ENCODE results near the gene FHL3. TPM values are rescaled to one million over a fixed set of nuclear protein-coding genes. Genes with fewer than 3 reads are reported as not detected.
"Not testable (repeated sequence)": the region's sequence is repeated elsewhere in the genome, so short reads cannot be mapped to it uniquely, and the experiment has no call there.

FHL3 gene
- total RNA-seq, 1 donor: 8.3 TPM

GRCh38 chr1:38041936-38042834 lies 36.9 kb upstream of the FHL3 start:
- Histone ChIP-seq H3K4me3 (ENCODE audit: low read length) (no peak overlapping the region), H3K9me3 (ENCODE audit: low read depth, low read length) (no peaks in the 10 kb centered on the region), H3K4me1 (ENCODE audit: insufficient read depth, low read length) (peaks cover 17% of the 10 kb centered on the region), H3K27me3 (ENCODE audit: insufficient read depth, low read length) (peaks cover 45% of the 10 kb centered on the region)

- Histone ChIP-seq H3K27me3 (ENCODE audit: insufficient read depth, low read length) (peaks cover 38% of the 10 kb centered on the region), H3K4me3 (ENCODE audit: low read length) (no peak overlapping the region), H3K9me3 (ENCODE audit: low read depth, low read length) (no peaks in the 10 kb centered on the region), H3K4me1 (ENCODE audit: insufficient read depth, low read length) (peaks cover 6% of the 10 kb centered on the region)
These were observed 34.2 kb upstream of the FHL3 start for GRCh38 chr1:38039331-38040088.

DNA sequence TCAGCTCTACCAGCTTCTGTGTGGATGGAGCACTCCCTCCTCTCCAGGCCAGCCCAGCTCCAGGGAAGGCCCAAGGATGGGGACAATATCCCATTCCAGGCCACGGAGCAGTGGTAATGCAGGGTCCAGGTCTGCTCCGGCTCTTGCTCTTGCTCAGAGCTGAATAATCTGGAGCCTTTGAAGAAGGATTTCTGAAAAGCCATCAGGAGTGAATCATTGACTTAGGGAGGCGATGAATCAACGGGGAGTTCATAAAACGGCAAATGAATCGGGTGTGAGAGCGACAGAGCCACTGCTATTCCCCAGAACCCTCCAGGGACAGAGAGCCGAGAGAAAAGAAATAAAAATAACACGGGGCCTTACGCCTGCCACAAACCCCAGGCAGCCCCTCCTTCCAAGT lies 33.5 kb upstream of the FHL3 start:
- H3K27me3 ChIP-seq (ENCODE audit: insufficient read depth, low read length): peaks cover 31% of the 10 kb centered on the region

GRCh38 chr1:38037221-38037939 lies 32.1 kb upstream of the FHL3 start:
- Histone ChIP-seq H3K4me1 (ENCODE audit: insufficient read depth, low read length) (no peaks in the 10 kb centered on the region), H3K4me3 (ENCODE audit: low read length) (no peak overlapping the region), H3K9me3 (ENCODE audit: low read depth, low read length) (no peaks in the 10 kb centered on the region), H3K27me3 (ENCODE audit: insufficient read depth, low read length) (peaks cover 17% of the 10 kb centered on the region)

More for the DNA sequence above, 33.5 kb upstream of the FHL3 start:
- no peaks in the 10 kb centered on the region for H3K4me1 ChIP-seq (ENCODE audit: insufficient read depth, low read length)
- no peak overlapping the region for H3K4me3 ChIP-seq (ENCODE audit: low read length)
- H3K9me3 ChIP-seq (ENCODE audit: low read depth, low read length): no peaks in the 10 kb centered on the region

DNA sequence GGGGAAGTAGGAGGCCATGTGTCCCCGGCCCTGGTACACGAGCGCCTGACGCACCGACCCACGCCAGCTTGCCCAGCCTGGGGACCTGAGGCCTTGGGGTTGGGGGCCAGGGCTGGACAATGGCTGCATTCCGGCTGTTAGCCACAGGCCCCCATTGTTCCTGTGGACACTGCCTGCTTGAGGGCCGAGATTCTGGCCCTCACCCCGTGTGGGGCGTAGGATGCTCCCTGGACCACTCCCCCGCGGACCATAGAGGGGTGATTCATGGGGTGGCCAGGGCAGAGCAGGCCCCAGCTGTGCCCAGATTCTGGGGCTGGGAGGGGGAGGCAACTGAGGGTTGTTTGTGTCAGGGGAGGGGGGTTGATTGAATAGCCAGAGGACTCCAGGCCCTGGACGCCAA lies 29.6 kb upstream of the FHL3 start:
- Histone ChIP-seq H3K4me3 (ENCODE audit: low read length) (no peak overlapping the region), H3K9me3 (ENCODE audit: low read depth, low read length) (no peaks in the 10 kb centered on the region), H3K4me1 (ENCODE audit: insufficient read depth, low read length) (peaks cover 10% of the 10 kb centered on the region), H3K27me3 (ENCODE audit: insufficient read depth, low read length) (no peaks in the 10 kb centered on the region)

DNA sequence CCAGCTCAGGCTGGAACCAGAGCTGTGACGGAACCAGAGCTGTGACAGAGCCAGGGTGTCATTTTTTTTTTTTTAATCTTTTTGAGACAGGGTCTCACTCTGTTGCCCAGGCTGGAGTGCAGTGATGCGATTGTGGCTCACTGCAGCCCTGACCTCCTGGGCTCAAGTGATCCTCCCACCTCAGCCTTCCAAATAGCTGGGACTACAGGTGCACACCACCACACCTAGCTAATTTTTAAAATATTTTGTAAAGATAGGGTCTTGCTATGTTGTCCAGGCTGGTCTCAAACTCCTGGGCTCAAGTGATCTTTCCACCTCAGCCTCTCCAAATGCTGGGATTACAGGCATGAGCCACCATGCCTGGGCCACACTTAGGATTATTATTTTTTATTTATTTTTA lies 27.7 kb upstream of the FHL3 start:
- not testable (repeated sequence) for H3K9me3 ChIP-seq (ENCODE audit: low read depth, low read length); H3K4me3 ChIP-seq (ENCODE audit: low read length); H3K27me3 ChIP-seq (ENCODE audit: insufficient read depth, low read length)
- peaks cover 23% of the 10 kb centered on the region for H3K4me1 ChIP-seq (ENCODE audit: insufficient read depth, low read length)

GRCh38 chr1:38031513-38031866 lies 26.2 kb upstream of the FHL3 start:
- no peaks in the 10 kb centered on the region for H3K27me3 ChIP-seq (ENCODE audit: insufficient read depth, low read length)
- peaks cover 23% of the 10 kb centered on the region for H3K4me1 ChIP-seq (ENCODE audit: insufficient read depth, low read length)
- H3K9me3 ChIP-seq (ENCODE audit: low read depth, low read length): no peaks in the 10 kb centered on the region
- H3K4me3 ChIP-seq (ENCODE audit: low read length): no peak overlapping the region

- no peaks in the 10 kb centered on the region for H3K27me3 ChIP-seq (ENCODE audit: insufficient read depth, low read length)
- no peak overlapping the region for H3K4me3 ChIP-seq (ENCODE audit: low read length)
- peaks cover 23% of the 10 kb centered on the region for H3K4me1 ChIP-seq (ENCODE audit: insufficient read depth, low read length)
- H3K9me3 ChIP-seq (ENCODE audit: low read depth, low read length): no peaks in the 10 kb centered on the region
These were observed 25.5 kb upstream of the FHL3 start for GRCh38 chr1:38030596-38031512.

DNA sequence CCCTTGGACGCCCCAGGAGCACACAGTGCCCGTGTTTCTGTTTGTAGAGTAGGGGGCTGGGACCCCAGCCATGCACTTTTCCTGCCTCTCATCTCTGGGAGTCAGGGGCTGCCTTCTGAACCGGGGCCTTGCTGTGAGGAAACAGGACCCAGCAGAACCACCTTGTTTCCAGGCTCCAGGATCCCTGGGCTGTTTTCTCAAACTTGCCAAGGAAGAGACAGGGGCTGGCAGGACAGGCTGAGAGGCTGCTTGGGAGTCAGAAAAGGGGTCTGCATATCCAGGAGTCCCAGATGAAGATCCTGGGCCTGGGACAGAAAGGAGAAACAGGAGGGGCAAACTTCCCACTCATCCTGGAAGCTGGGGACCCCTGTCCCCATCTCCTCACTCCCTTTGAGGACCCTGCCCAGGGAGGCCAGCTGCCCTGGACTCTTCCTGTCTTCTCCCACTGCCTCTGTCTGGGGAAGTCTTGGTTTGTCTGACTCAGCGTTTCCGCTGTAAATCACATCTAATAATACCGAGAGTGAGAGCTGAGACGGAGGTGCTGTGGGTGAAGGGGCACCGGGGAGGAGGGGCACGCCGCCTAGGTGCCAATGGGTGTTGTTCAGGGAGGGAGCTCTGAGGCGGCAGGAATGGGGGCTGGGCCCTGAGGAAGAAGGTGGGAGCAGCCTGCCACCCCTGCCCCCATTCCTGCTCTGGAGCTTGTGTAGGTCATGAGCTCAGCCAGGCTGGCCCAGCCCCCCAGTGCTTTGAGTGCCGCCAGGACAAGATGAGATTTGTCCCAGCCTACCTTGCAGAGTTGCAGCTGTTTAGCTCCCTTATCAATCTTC lies 24.6 kb upstream of the FHL3 start:
- Histone ChIP-seq H3K4me3 (ENCODE audit: low read length) (no peak overlapping the region), H3K4me1 (ENCODE audit: insufficient read depth, low read length) (peaks cover 23% of the 10 kb centered on the region), H3K9me3 (ENCODE audit: low read depth, low read length) (no peaks in the 10 kb centered on the region), H3K27me3 (ENCODE audit: insufficient read depth, low read length) (no peaks in the 10 kb centered on the region)

DNA sequence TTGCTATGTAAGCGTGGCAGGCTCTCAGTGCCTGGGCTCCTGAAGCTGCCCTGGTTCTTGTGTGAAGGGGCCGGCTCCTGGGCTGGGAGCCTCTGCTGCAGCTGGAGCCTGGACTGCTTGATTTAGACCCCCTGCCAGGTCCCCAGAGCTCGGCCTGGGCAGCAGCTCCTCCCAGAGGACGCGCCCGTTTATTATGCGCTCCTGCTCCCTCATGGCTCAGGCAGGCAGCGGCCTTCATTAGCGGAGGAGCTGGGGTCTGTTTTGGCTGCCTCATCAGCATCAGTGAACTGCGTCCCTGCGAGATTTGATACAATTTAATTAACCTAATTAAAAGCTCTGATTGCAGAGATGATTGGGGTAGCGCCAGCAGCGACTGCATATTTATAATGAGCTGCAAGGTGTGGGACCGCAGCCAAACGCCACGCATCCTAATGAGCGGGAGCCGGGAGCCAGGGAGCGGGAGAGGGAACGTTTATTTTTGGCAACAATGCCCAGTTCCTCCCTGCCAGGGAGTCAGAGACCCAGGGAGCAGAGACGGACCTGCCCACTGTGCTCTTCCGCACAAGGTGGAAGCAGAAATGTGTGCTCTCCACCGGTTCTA lies 23.9 kb upstream of the FHL3 start:
- H3K4me1 ChIP-seq (ENCODE audit: insufficient read depth, low read length): peaks cover 23% of the 10 kb centered on the region
- no peaks in the 10 kb centered on the region for H3K27me3 ChIP-seq (ENCODE audit: insufficient read depth, low read length)
- H3K9me3 ChIP-seq (ENCODE audit: low read depth, low read length): no peaks in the 10 kb centered on the region
- H3K4me3 ChIP-seq (ENCODE audit: low read length): no peak overlapping the region

DNA sequence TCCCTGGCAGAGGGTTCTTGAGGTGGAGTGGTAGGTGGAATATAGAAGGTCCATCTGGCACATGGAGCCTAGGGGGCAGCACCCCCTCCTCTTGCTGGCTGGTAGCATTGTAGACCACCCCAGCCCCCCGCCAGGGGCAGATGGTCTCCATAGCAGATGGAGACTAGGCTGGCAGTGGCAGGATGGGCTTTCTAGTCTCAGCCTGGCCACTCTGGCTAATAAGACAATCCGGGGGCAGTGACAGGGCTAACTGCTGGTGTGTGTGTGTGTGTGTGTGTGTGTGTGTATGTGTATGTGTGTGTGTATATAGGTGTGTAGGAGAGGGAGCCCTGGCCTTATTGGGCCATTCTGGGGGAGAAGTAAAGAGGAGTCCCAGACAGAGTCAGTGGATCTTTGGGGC lies 23.4 kb upstream of the FHL3 start:
- no peak overlapping the region for H3K4me3 ChIP-seq (ENCODE audit: low read length)
- H3K4me1 ChIP-seq (ENCODE audit: insufficient read depth, low read length): peaks cover 23% of the 10 kb centered on the region
- H3K9me3 ChIP-seq (ENCODE audit: low read depth, low read length): no peaks in the 10 kb centered on the region
- H3K27me3 ChIP-seq (ENCODE audit: insufficient read depth, low read length): no peaks in the 10 kb centered on the region

GRCh38 chr1:38028105-38028591 lies 22.8 kb upstream of the FHL3 start:
- Histone ChIP-seq H3K4me1 (ENCODE audit: insufficient read depth, low read length) (peaks cover 23% of the 10 kb centered on the region), H3K27me3 (ENCODE audit: insufficient read depth, low read length) (no peaks in the 10 kb centered on the region), H3K4me3 (ENCODE audit: low read length) (no peak overlapping the region), H3K9me3 (ENCODE audit: low read depth, low read length) (no peaks in the 10 kb centered on the region)
